Naive thymus-derived CD4-positive, alpha-beta T cell (primary cell): ENCODE results near the gene GRIN2A. TPM values are rescaled to one million over a fixed set of nuclear protein-coding genes. Genes with fewer than 3 reads are reported as not detected.

ENCODE experiments used
- ATAC-seq: fragments of 150-1000 bp; cut with Tn5 transposase; 2 replicates; pipeline ENCODE4 v1.10.0; 2021; ENCODE audit warnings: mild to moderate bottlenecking, moderate library complexity
- CTCF ChIA-PET: fragments of 350-600 bp; sonication (Branson Sonifier 250); formaldehyde crosslinking; loops from one replicate; lab custom pipeline; 2021; ENCODE audit warnings: antibody characterized with exemption; lab: Charles Lee
- POLR2A ChIA-PET: fragments of 350-600 bp; sonication (Branson Sonifier 250); formaldehyde crosslinking; loops from one replicate; lab custom pipeline; 2021; ENCODE audit warnings: antibody characterized with exemption, inconsistent platforms; lab: Charles Lee
- DNase-seq, 9 donors: peaks; one replicate each; pipeline versions ENCODE4 v3.0.0 to v3.0.0-alpha.2; 2020 to 2022; ENCODE audit warnings: mixed read lengths in 1 of 9
- H3K27ac ChIP-seq: one replicate; pipeline ENCODE4 v1.7.0; 2013; ENCODE audit warnings: mild to moderate bottlenecking, low read depth, low read length, moderate library complexity
- H3K27me3 ChIP-seq, 2 donors: one replicate each; pipeline ENCODE4 v1.7.0; 2013; ENCODE audit warnings: low read length in 2 of 2, mild to moderate bottlenecking in 2 of 2, moderate library complexity in 2 of 2; ENCODE audit not compliant: control insufficient read depth in 2 of 2, insufficient read depth in 2 of 2
- H3K36me3 ChIP-seq, 3 experiments: 1 replicate in 2 of 3; 2 replicates in 1 of 3; pipeline ENCODE4 v1.7.0; 2013; ENCODE audit warnings: low read length in 3 of 3, mild to moderate bottlenecking in 3 of 3, moderate library complexity in 1 of 3; ENCODE audit not compliant: insufficient read depth in 3 of 3, control insufficient read depth in 2 of 3
- H3K4me1 ChIP-seq, 2 donors: one replicate each; pipeline ENCODE4 v1.7.0; 2013; ENCODE audit warnings: low read length in 2 of 2, mild to moderate bottlenecking in 2 of 2, moderate library complexity in 1 of 2; ENCODE audit not compliant: control insufficient read depth in 2 of 2, insufficient read depth in 2 of 2
- H3K4me3 ChIP-seq: 2 replicates; pipeline ENCODE4 v1.7.0; 2013; ENCODE audit warnings: mild to moderate bottlenecking, low read length
- H3K9me3 ChIP-seq, 3 experiments: 1 replicate in 2 of 3; 2 replicates in 1 of 3; pipeline ENCODE4 v1.7.0; 2013; ENCODE audit warnings: low read length in 3 of 3; ENCODE audit not compliant: control insufficient read depth in 2 of 3
- H3K27ac Mint-ChIP-seq, 9 donors: one replicate each; pipeline ENCODE4 v1.8.0; 2020 to 2022; ENCODE audit warnings: mixed read lengths in 9 of 9, mild to moderate bottlenecking in 8 of 9, moderate library complexity in 5 of 9, inconsistent platforms in 2 of 9
- H3K27me3 Mint-ChIP-seq, 5 donors: one replicate each; pipeline ENCODE4 v1.8.0; 2021 to 2022; ENCODE audit warnings: mixed read lengths in 5 of 5, mild to moderate bottlenecking in 1 of 5
- H3K36me3 Mint-ChIP-seq, 5 donors: one replicate each; pipeline ENCODE4 v1.8.0; 2020 to 2022; ENCODE audit warnings: mixed read lengths in 5 of 5, mild to moderate bottlenecking in 3 of 5, inconsistent platforms in 1 of 5
- H3K4me1 Mint-ChIP-seq, 7 donors: one replicate each; pipeline ENCODE4 v1.8.0; 2020 to 2022; ENCODE audit warnings: mixed read lengths in 7 of 7, mild to moderate bottlenecking in 3 of 7, inconsistent platforms in 1 of 7
- H3K4me3 Mint-ChIP-seq, 10 donors: one replicate each; pipeline ENCODE4 v1.8.0; 2020 to 2022; ENCODE audit warnings: mild to moderate bottlenecking in 10 of 10, mixed read lengths in 10 of 10, moderate library complexity in 6 of 10, inconsistent platforms in 2 of 10
- H3K9me3 Mint-ChIP-seq, 11 donors: one replicate each; pipeline ENCODE4 v1.8.0; 2020 to 2022; ENCODE audit warnings: mixed read lengths in 11 of 11, mild to moderate bottlenecking in 4 of 11, inconsistent platforms in 1 of 11, moderate library complexity in 1 of 11
- intact Hi-C, 2 donors: fragments of 100-400 bp; cut with micrococcal nuclease; formaldehyde crosslinking; loops; one replicate each; pipeline ENCODE4 v1.15.1; 2023
- polyA plus RNA-seq, 2 donors: library from polyadenylated mRNA; unstranded; fragments of 300-500 nt; fragmentation: Illumina TruSeq; gene quantifications; one replicate each; pipeline ENCODE4 v1.2.3, GENCODE V29; 2021
- total RNA-seq, 6 experiments: library from RNA in 5 of 6; stranded (reverse) in 5 of 6; gene quantifications; 1 replicate in 5 of 6; 2 replicates in 1 of 6; pipeline ENCODE4 v1.2.3 and lab custom pipeline; 2021 to 2026

GRIN2A gene
- total and polyA plus RNA-seq, 7 experiments from 2014 or later: not detected

DNA sequence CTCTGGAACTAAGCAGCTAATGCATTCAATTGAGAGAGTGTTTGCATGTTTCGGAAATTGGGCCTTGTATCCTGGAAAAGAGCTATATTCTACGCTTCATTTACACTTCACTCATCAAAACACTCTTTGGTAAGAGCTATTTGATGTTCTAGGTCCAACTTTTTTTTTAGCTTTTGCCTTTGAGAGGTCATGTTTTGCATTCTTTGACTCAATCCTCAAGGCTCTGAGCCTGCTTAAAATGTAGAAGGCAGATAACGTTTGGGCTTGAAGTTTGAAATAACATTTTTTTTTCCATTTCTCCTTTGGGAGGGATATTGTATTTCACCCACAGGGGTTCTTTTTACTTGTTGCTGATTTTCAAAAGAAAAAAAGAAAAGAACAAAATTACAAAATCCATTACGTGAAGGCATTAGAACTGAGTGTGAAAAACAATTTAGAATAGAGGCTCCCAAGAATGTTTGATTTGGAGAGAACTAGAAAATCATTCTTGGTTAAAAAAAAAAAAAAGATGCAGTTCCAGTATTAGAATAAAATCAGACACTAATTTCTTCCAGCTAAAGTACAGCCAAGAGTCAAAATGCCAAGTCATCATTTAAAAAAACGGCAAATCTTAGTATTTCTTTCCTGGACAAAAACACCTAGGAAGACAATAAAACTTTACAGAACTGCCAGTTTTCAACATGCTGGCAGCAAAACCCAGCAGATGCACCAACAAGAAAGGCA, 268.5 kb downstream of the GRIN2A start:
- no peak for ATAC-seq
- peaks cover 0 to 7% (median 3%) of the 10 kb centered on the region in 11 donors for H3K9me3 Mint-ChIP-seq
- CTCF ChIA-PET: no interaction called here

DNA sequence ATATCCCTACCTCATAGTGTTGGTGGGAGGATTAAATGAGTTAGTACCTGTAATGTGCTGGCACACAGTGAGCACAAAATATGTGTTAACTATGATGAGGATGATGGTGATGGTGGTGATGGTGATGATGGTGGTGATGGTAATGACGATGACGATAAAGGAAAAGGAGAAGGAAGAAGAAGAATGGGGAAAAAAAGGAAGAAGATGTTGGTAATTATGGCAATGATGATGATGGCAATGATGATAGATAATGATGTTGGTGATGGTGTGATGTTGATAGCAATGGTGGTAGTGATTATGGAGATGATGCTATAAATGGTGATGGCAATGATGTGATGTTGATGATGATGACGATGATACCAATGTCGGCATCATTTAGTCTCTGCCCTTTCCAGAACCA, 270.2 kb downstream of the GRIN2A start:
- peaks cover 0 to 13% (median 4%) of the 10 kb centered on the region in 11 donors for H3K9me3 Mint-ChIP-seq
- Histone ChIP-seq H3K4me3 (no peak overlapping the region), H3K9me3 (no peaks in the 10 kb centered on the region), H3K27me3 (no peaks in the 10 kb centered on the region), H3K27ac (no peak overlapping the region), H3K4me1 (no peaks in the 10 kb centered on the region), H3K36me3 (no peaks in the 10 kb centered on the region)
- H3K4me3 Mint-ChIP-seq: no peak overlapping the region
- H3K4me1 Mint-ChIP-seq: no peaks in the 10 kb centered on the region
- ATAC-seq (no peak), DNase-seq (no peak)
- H3K36me3 Mint-ChIP-seq: no peaks in the 10 kb centered on the region
- H3K27me3 Mint-ChIP-seq: no peaks in the 10 kb centered on the region
- intact Hi-C loops: no loop called here
- ChIA-PET CTCF (no interaction called here), POLR2A (no interaction called here)
- H3K27ac Mint-ChIP-seq: no peak overlapping the region

More for the DNA sequence above, 268.5 kb downstream of the GRIN2A start:
- no peak for DNase-seq
- H3K36me3 Mint-ChIP-seq: no peaks in the 10 kb centered on the region
- POLR2A ChIA-PET: interaction anchor here (0.6 kb wide), 1 partner anchor 14 kb away, joined by 5 read pairs; no protein-coding TSS in a partner anchor
- H3K4me1 ChIP-seq: no peaks in the 10 kb centered on the region
- H3K27me3 ChIP-seq: no peaks in the 10 kb centered on the region
- no peaks in the 10 kb centered on the region for H3K9me3 ChIP-seq
- no peak overlapping the region for H3K4me3 Mint-ChIP-seq
- H3K27me3 Mint-ChIP-seq: peaks cover 0 to 4% (median 0%) of the 10 kb centered on the region in 5 donors
- no peak overlapping the region for H3K4me3 ChIP-seq
- no peaks in the 10 kb centered on the region for H3K4me1 Mint-ChIP-seq
- H3K27ac Mint-ChIP-seq: no peak overlapping the region
- no peaks in the 10 kb centered on the region for H3K36me3 ChIP-seq
- intact Hi-C loops: no loop called here
- no peak overlapping the region for H3K27ac ChIP-seq

DNA sequence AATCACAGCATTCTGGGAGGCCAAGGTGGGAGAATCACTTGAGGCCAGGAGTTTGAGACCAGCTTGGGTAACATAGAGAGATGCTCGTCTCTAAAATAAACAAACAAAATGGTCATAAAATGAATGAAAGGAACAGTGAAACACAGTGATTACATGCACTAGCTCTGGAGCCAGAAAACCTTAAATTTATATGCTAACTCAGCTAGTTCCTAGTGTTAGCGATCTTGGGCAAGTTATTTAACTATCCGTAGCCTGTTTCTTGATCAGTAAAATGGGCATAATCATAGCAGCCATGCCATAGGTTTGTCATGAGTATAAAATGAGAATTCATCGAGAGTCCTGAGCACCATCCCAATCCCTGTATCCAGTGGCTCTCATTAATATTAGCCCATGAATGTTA, 271.0 kb downstream of the GRIN2A start:
- DNase-seq (no peak), ATAC-seq (no peak)
- Mint-ChIP-seq H3K27ac (no peak overlapping the region), H3K4me3 (no peak overlapping the region), H3K4me1 (no peaks in the 10 kb centered on the region), H3K27me3 (no peaks in the 10 kb centered on the region), H3K9me3 (peaks cover 0 to 13% (median 4%) of the 10 kb centered on the region in 11 donors), H3K36me3 (no peaks in the 10 kb centered on the region)
- H3K27me3 ChIP-seq: no peaks in the 10 kb centered on the region
- ChIA-PET CTCF (no interaction called here), POLR2A (no interaction called here)
- intact Hi-C loops: no loop called here
- H3K36me3 ChIP-seq: no peaks in the 10 kb centered on the region
- no peaks in the 10 kb centered on the region for H3K9me3 ChIP-seq
- no peak overlapping the region for H3K4me3 ChIP-seq
- H3K27ac ChIP-seq: no peak overlapping the region
- no peaks in the 10 kb centered on the region for H3K4me1 ChIP-seq

DNA sequence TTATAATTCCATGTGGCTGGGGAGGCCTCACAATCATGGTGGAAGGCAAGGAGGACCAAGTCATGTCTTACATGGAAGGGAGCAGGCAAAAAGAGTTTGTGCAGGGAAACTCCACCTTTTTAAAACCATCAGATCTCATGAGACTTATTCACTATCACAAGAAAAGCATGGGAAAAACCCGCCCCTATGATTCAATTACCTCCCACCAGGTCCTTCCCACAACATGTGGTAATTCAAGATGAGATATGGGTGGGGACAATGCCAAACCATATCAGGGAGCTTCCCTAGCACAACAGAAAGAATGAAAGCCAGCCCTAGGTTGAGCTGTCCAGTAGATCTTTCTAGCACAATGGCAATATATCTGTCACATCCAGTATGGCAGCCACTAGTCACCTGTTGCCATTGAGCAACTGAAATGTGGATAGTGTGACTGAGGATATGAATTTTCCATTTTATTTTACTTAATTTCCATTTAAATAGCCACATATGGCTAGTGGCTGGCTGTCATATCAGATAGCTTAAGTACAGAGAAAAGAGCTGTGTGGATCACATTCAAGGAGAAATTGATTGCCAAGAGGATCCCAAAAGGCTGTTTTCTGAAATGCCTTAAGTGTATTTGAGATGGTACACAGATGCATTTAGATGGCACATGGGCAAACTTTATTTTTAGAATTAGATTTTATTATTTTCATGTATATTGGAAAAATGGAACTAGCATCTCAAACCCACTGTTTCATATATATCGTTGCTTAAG, 273.0 kb downstream of the GRIN2A start:
- POLR2A ChIA-PET: no interaction called here
- no peaks in the 10 kb centered on the region for H3K36me3 ChIP-seq
- Mint-ChIP-seq H3K4me3 (no peak overlapping the region), H3K27me3 (peaks cover 0 to 3% (median 0%) of the 10 kb centered on the region in 5 donors), H3K36me3 (no peaks in the 10 kb centered on the region), H3K27ac (no peak overlapping the region), H3K9me3 (peaks cover 0 to 13% (median 4%) of the 10 kb centered on the region in 11 donors), H3K4me1 (no peaks in the 10 kb centered on the region)
- DNase-seq (no peak), ATAC-seq (no peak)
- intact Hi-C loops: no loop called here
- no peak overlapping the region for H3K4me3 ChIP-seq
- H3K4me1 ChIP-seq: no peaks in the 10 kb centered on the region
- no peaks in the 10 kb centered on the region for H3K9me3 ChIP-seq
- H3K27ac ChIP-seq: no peak overlapping the region
- CTCF ChIA-PET: no interaction called here
- no peaks in the 10 kb centered on the region for H3K27me3 ChIP-seq

GRCh38 chr16:9908613-9909012, 273.6 kb downstream of the GRIN2A start:
- peaks cover 0 to 3% (median 0%) of the 10 kb centered on the region in 5 donors for H3K27me3 Mint-ChIP-seq
- H3K36me3 ChIP-seq: no peaks in the 10 kb centered on the region
- H3K9me3 ChIP-seq: no peaks in the 10 kb centered on the region
- intact Hi-C loops: no loop called here
- H3K27ac ChIP-seq: no peak overlapping the region
- H3K27ac Mint-ChIP-seq: no peak overlapping the region
- no peak for DNase-seq
- no peaks in the 10 kb centered on the region for H3K27me3 ChIP-seq
- ChIA-PET CTCF (no interaction called here), POLR2A (no interaction called here)
- H3K4me3 ChIP-seq: no peak overlapping the region
- no peaks in the 10 kb centered on the region for H3K4me1 ChIP-seq
- peaks cover 0 to 13% (median 4%) of the 10 kb centered on the region in 11 donors for H3K9me3 Mint-ChIP-seq
- no peak overlapping the region for H3K4me3 Mint-ChIP-seq
- no peaks in the 10 kb centered on the region for H3K4me1 Mint-ChIP-seq
- ATAC-seq: no peak
- no peaks in the 10 kb centered on the region for H3K36me3 Mint-ChIP-seq

- H3K4me3 Mint-ChIP-seq: no peak overlapping the region
- no peak for ATAC-seq
- H3K9me3 Mint-ChIP-seq: peaks cover 0 to 13% (median 4%) of the 10 kb centered on the region in 11 donors
- H3K27ac ChIP-seq: no peak overlapping the region
- no peak overlapping the region for H3K27ac Mint-ChIP-seq
- no peaks in the 10 kb centered on the region for H3K4me1 Mint-ChIP-seq
- H3K4me3 ChIP-seq: no peak overlapping the region
- no peaks in the 10 kb centered on the region for H3K36me3 Mint-ChIP-seq
- H3K27me3 ChIP-seq: no peaks in the 10 kb centered on the region
- no peaks in the 10 kb centered on the region for H3K9me3 ChIP-seq
- POLR2A ChIA-PET: no interaction called here
- no peaks in the 10 kb centered on the region for H3K4me1 ChIP-seq
- CTCF ChIA-PET: no interaction called here
- no peak for DNase-seq
- no peaks in the 10 kb centered on the region for H3K36me3 ChIP-seq
- intact Hi-C loops: no loop called here
- peaks cover 0 to 5% (median 0%) of the 10 kb centered on the region in 5 donors for H3K27me3 Mint-ChIP-seq
Observed at GRCh38 chr16:9907752-9908151, 274.5 kb downstream of the GRIN2A start.
